ENCODE results near the gene PSMB2. TPM values are rescaled to one million over a fixed set of nuclear protein-coding genes. Genes with fewer than 3 reads are reported as not detected.

The PSMB2 gene
- total and polyA plus RNA-seq, 2 of the 8 experiments (the other 6 are each of a cell fraction or from before 2014, with no cell fraction given): 91.4 to 101 TPM

GRCh38 chr1:35561297-35561971 lies 79.9 kb downstream of the PSMB2 start (continued):
- TF ChIP-seq BACH1 (IDR thresholded peaks at IDR 0.05; ENCODE audit: low read length) (no peak), CREB1 (IDR thresholded peaks at IDR 0.05) (no peak), NRF1 (IDR thresholded peaks at IDR 0.05; ENCODE audit: low read depth, low read length) (no peak), PHF8 (conservative IDR thresholded peaks at IDR 0.05; ENCODE audit: low read depth, low read length) (no peak), JUND (IDR thresholded peaks at IDR 0.05; ENCODE audit: low read length) (no peak), CTBP2 (IDR thresholded peaks at IDR 0.05; ENCODE audit: borderline replicate concordance, insufficient read depth, insufficient read length, low read length) (no peak), POU5F1 (IDR thresholded peaks at IDR 0.05; ENCODE audit: low read depth, low read length) (no peak)

Measured in H1 (cell line).